Activated T-helper 17 cell treated with anti-CD3 and anti-CD28 coated beads, Interleukin-2, amount 50 U/mL, for 72 hours (primary cell): ENCODE data around the gene CBX8. TPM values are rescaled to one million over a fixed set of nuclear protein-coding genes. Genes with fewer than 3 reads are reported as not detected.
A peak's percentile ranks its signal among the peaks of the same experiment; 100 is the strongest.

ENCODE experiments used
- ATAC-seq: fragments of 150-1000 bp; cut with Tn5 transposase; replicated peaks from 2 replicates; pipeline ENCODE4 v1.10.0; 2021; ENCODE audit warnings: mild to moderate bottlenecking, moderate library complexity
- H3K27ac Mint-ChIP-seq: one replicate; pipeline ENCODE4 v1.8.0; 2022; ENCODE audit warnings: mixed read lengths
- H3K27me3 Mint-ChIP-seq: one replicate; pipeline ENCODE4 v1.8.0; 2022; ENCODE audit warnings: mixed read lengths
- H3K36me3 Mint-ChIP-seq: one replicate; pipeline ENCODE4 v1.8.0; 2022; ENCODE audit warnings: low read depth, mild to moderate bottlenecking, mixed read lengths
- H3K4me1 Mint-ChIP-seq: one replicate; pipeline ENCODE4 v1.8.0; 2022; ENCODE audit warnings: mixed read lengths
- H3K4me3 Mint-ChIP-seq: one replicate; pipeline ENCODE4 v1.8.0; 2022; ENCODE audit warnings: mild to moderate bottlenecking, mixed read lengths
- H3K9me3 Mint-ChIP-seq: one replicate; pipeline ENCODE4 v1.8.0; 2022; ENCODE audit warnings: mixed read lengths
- total RNA-seq, 2 donors: library from RNA; stranded (reverse); gene quantifications; one replicate each; pipeline ENCODE4 v1.2.3, GENCODE V29; 2022

The CBX8 gene
- total RNA-seq, 2 donors from 2014 or later, result 1.6 to 5.5 TPM

DNA sequence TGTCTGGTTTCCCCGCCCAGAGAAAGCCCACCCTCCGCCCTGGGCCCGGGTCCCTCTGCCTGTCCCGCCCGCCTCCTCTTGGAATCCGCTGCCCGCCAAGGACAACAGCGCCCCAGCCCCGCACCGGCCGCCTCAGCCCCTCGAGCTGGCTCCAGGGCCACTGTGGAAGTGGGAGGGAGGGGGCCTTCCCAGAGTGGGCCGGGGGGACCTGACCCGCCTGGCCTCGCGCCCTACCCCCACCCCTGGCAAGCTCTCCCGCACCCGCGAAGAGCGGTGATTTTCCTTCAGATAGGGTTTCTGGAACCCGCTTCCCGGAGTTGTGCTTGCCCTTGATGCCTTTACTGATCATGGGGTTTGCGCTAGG is 2.3 kb upstream of the CBX8 start:
- no peak for ATAC-seq
- Mint-ChIP-seq H3K27me3 (peaks cover 25% of the 10 kb centered on the region), H3K9me3 (no peaks in the 10 kb centered on the region), H3K27ac (no peak overlapping the region), H3K36me3 (peaks cover 12% of the 10 kb centered on the region), H3K4me3 (peak overlapping the region; percentile 67), H3K4me1 (peaks cover 14% of the 10 kb centered on the region)

DNA sequence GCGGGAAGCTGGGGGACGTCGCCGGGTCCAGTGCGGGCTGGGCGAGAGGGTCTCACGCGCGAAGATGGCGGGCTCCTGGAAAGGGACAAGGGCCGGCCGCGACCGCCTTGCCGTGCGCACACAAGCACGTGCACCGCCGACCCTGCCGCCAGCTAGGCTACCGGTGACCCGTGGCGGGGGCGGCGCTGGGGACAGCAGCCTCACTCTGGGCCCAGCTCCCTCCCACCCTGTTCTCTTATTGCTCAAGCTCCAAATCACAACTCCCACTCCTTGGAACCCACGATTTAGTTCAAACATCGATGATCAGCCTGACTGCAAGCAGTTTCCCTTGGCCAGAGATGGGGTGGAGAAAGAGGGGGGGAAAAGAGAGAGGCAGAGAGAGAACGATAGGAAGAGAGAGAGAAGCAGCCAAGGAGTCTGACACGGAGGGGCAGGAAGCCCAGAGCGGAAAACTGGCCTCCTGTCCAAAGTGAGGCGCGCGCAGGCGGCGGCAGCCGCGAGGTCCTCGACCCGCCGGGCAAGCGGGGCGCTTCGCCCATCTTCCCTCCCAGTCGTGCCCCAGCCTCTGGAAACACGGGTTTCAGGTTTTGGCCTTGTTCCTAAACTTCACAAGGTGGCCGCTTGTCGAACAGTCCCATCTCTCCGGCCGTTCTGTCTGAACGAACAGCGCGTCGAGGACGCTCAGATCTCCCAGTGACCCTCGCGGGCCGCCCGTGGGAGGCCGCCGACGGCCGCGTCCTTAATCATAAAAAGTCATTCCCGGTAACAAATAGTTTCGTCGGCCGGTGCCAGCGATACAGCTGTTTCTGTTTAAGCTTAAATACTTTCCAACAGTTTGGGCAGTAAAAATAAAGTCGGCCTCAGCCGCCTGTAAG is 1.7 kb upstream of the CBX8 start:
- H3K4me1 Mint-ChIP-seq, result peaks cover 14% of the 10 kb centered on the region
- H3K36me3 Mint-ChIP-seq, result peaks cover 12% of the 10 kb centered on the region
- peak overlapping the region; percentile 45 for H3K4me3 Mint-ChIP-seq
- no peak for ATAC-seq
- no peaks in the 10 kb centered on the region for H3K9me3 Mint-ChIP-seq
- no peak overlapping the region for H3K27ac Mint-ChIP-seq
- peaks cover 28% of the 10 kb centered on the region for H3K27me3 Mint-ChIP-seq

DNA sequence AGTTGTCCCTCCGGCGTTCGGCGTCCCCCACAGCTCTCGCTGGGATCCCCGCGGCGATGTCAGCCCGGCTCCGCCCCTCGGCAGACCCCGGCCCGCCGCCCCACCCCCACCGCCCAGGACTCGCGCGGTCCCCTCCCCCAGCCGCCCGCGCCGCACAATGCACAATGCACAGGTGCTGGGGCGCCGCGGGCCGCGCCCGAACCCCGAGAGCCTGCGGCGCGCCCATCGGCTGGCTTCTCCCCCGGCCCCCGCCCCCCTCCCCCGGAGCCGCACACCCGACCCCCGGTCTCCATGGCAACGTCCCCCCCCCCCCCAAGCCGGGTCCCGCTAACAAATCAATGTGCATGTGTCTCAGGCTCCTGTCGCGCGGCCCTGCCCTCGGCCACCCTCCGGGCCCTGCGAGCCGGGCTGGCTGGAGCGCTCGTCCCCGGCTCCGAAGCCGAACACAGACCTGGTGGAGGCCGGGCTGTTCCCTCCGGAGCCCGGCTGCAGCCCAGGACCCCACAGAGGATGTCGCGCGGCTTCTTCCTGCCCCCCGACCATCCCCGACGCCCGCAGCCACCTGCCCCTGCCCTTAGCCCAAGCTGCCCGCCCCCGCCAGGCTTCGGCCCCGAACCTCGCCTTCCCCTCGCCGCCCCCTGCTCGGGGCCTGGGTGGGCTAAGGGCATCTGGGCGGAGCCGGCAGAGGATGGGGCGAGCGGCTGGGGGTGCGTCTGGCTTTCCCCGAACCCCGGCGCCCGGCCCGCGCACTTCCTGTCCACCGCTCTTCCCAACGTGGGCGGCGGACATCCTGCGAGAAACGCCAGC is 818 bp upstream of the CBX8 start:
- H3K4me3 Mint-ChIP-seq, result peak overlapping the region; percentile 70
- peaks cover 28% of the 10 kb centered on the region for H3K27me3 Mint-ChIP-seq
- ATAC-seq, result peak; percentile 41
- peaks cover 12% of the 10 kb centered on the region for H3K36me3 Mint-ChIP-seq
- H3K4me1 Mint-ChIP-seq, result peaks cover 14% of the 10 kb centered on the region
- H3K9me3 Mint-ChIP-seq, result no peaks in the 10 kb centered on the region
- peak overlapping the region; percentile 70 for H3K27ac Mint-ChIP-seq

DNA sequence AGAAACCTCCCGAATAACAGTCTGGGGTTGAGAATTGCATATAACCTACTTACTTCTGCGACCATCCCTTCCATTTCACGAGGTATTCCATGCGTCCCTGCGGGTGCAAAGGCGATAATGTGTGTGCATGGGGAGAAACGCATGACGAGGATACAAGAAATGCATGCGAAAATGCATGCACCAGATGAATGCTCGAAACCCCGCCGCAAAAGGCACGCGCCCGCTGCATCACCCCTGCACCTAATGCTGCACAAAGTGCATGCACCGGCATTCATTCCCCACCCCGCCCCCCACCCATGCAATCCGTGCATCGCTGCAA is 474 bp downstream of the CBX8 start:
- no peak overlapping the region for H3K27ac Mint-ChIP-seq
- H3K9me3 Mint-ChIP-seq, result no peaks in the 10 kb centered on the region
- ATAC-seq, result no peak
- peaks cover 28% of the 10 kb centered on the region for H3K27me3 Mint-ChIP-seq
- peak overlapping the region; percentile 70 for H3K4me3 Mint-ChIP-seq
- H3K4me1 Mint-ChIP-seq, result peaks cover 14% of the 10 kb centered on the region
- H3K36me3 Mint-ChIP-seq, result peaks cover 12% of the 10 kb centered on the region

DNA sequence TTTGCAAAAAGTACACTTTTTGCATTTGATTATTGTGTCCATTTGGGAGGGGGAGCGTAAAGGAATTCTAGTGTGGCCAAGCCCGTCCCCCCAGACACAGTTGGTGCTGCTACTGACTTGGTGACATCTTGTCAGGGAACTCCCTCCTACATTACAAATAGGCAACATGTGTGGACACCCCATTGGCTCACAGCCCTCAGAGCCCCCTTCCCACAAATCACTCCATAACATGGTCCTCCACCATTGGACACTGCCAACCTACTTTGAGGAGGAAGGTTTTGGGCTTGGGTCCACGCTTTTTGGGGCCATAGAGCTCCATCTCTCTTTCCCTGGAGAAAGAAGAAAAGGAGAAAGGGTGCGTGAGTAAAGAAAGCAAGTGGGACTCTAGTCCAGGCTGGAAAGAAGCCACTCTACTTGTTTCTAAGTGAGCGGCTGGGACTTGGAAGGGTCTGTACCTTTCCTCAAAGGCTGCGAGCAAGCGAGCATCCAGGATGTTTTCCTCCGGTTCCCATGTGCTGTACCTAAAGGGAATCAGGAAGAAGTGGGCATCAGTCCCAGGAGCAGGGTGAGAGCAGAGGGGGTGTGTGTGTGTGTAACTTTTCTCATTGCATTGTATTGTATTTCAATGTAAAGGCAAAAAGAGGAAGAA is 958 bp downstream of the CBX8 start:
- Mint-ChIP-seq H3K4me1 (peaks cover 14% of the 10 kb centered on the region), H3K27ac (no peak overlapping the region), H3K9me3 (no peaks in the 10 kb centered on the region), H3K27me3 (peaks cover 28% of the 10 kb centered on the region), H3K36me3 (peaks cover 12% of the 10 kb centered on the region), H3K4me3 (peak overlapping the region; percentile 70)
- no peak for ATAC-seq

DNA sequence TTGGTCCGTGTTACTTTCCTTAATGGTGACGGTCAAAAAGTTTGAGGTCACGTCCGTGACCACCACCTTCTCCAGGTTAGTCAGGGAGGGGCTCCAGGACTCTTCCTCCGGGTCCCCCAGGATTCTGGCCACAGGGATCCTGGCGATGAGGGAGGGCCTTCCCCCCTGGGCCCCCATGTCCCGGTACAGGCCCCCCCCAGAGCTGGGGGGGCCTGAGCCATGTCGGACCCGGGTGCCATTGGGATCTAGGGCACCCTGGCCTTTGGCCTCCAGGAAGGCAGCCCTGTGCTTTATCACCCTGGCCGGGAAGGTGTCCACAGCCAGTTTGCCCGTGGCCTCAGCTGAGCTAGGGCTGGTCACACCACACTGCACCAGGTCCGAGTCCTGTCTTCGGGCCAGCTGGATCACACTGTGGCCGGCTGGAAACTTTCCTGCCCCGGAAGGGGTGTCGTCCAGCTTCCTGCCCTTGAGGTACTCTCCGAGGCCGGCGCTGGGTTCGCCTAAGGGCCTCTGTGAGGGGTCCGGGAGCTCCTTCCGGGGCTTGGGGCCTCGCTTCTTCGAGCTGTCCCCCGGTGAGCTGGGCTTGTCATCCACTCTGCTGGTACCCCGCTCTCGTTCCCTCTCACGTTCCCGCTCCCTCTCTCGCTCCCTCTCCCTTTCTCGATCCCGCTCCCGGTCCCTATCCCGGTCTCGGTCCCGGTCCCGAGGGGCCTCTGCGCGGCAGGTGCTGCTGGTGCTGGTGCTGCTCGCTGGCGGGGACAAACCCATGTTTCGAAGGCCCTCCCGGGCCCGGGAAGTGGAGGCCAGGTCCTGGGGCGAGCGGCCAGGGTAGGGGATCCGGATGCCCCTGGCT is 2.0 kb downstream of the CBX8 start:
- Mint-ChIP-seq H3K4me3 (no peak overlapping the region), H3K27me3 (peaks cover 21% of the 10 kb centered on the region), H3K4me1 (peaks cover 6% of the 10 kb centered on the region), H3K9me3 (no peaks in the 10 kb centered on the region), H3K27ac (no peak overlapping the region), H3K36me3 (peaks cover 6% of the 10 kb centered on the region)
- ATAC-seq, result no peak

- no peaks in the 10 kb centered on the region for H3K9me3 Mint-ChIP-seq
- H3K4me1 Mint-ChIP-seq, result no peaks in the 10 kb centered on the region
- no peak for ATAC-seq
- H3K36me3 Mint-ChIP-seq, result no peaks in the 10 kb centered on the region
- no peak overlapping the region for H3K27ac Mint-ChIP-seq
- no peak overlapping the region for H3K4me3 Mint-ChIP-seq
- peaks cover 19% of the 10 kb centered on the region for H3K27me3 Mint-ChIP-seq
Measured at GRCh38 chr17:79793924-79794304, 3.0 kb downstream of the CBX8 start.

DNA sequence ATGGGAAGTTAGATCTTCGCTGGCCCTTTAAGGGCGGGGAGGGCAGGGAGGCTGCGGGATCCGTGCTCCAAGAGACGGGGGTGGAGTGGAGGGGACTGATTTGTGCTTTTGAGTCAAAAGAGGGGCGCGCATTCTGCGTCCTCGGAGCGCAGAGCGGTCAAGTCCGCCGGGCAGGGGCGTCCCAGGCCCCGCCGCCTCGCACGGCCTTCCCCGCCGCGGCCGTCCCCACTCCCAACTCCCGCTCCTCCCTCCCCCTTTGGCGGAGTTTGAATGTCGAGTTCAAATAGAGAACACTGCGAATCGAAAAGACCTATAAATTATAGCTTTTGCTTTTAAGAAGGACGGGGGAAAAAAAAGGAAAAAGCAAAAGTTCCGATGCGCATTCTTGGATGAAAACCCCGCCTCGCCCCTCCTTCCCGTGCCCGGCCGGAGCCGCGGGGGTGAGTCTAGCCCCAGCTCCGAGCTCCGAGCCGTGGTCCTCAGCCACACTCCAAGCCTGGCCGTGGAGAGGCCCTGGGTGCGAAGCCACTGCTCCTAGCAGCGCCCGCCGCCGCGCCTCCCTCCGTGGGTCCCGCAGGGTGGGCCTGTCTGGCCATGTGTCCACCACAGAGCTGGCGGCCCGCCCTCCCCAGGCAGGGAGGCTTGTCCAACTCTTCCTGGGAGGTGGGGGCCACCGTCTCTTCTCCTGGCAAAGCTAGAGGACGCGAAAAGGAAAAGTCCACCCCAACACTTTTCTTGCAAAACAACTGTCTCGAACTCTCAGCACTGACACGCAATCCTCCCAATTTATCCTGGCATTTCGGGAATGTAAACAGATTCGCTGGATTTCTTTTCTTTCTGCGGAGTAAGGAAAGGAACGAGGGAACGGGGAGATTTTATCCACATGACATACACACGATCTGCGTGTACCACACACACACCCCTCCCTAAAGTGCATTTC is 3.6 kb downstream of the CBX8 start:
- Mint-ChIP-seq H3K4me1 (no peaks in the 10 kb centered on the region), H3K4me3 (no peak overlapping the region), H3K27ac (no peak overlapping the region), H3K9me3 (no peaks in the 10 kb centered on the region), H3K27me3 (peaks cover 21% of the 10 kb centered on the region), H3K36me3 (no peaks in the 10 kb centered on the region)
- ATAC-seq, result no peak

- H3K4me3 Mint-ChIP-seq, result no peak overlapping the region
- no peak overlapping the region for H3K27ac Mint-ChIP-seq
- H3K27me3 Mint-ChIP-seq, result peaks cover 28% of the 10 kb centered on the region
- ATAC-seq, result no peak
- H3K4me1 Mint-ChIP-seq, result no peaks in the 10 kb centered on the region
- H3K36me3 Mint-ChIP-seq, result no peaks in the 10 kb centered on the region
- no peaks in the 10 kb centered on the region for H3K9me3 Mint-ChIP-seq
Measured at GRCh38 chr17:79792341-79792871, 4.5 kb downstream of the CBX8 start.

GRCh38 chr17:79791735-79792161 is 5.1 kb downstream of the CBX8 start:
- Mint-ChIP-seq H3K36me3 (no peaks in the 10 kb centered on the region), H3K27ac (no peak overlapping the region), H3K4me3 (no peak overlapping the region), H3K27me3 (peaks cover 33% of the 10 kb centered on the region), H3K9me3 (no peaks in the 10 kb centered on the region), H3K4me1 (no peaks in the 10 kb centered on the region)
- no peak for ATAC-seq

- H3K27me3 Mint-ChIP-seq, result peaks cover 37% of the 10 kb centered on the region
- no peak overlapping the region for H3K27ac Mint-ChIP-seq
- no peak overlapping the region for H3K4me3 Mint-ChIP-seq
- no peak for ATAC-seq
- no peaks in the 10 kb centered on the region for H3K36me3 Mint-ChIP-seq
- H3K9me3 Mint-ChIP-seq, result no peaks in the 10 kb centered on the region
- H3K4me1 Mint-ChIP-seq, result no peaks in the 10 kb centered on the region
Measured at GRCh38 chr17:79790805-79791734, 5.8 kb downstream of the CBX8 start.
